ENCODE measurements around the gene CPLX1.
"Not testable (repeated sequence)": the region's sequence is repeated elsewhere in the genome, so short reads cannot be mapped to it uniquely, and the experiment has no call there.

CPLX1 gene

DNA sequence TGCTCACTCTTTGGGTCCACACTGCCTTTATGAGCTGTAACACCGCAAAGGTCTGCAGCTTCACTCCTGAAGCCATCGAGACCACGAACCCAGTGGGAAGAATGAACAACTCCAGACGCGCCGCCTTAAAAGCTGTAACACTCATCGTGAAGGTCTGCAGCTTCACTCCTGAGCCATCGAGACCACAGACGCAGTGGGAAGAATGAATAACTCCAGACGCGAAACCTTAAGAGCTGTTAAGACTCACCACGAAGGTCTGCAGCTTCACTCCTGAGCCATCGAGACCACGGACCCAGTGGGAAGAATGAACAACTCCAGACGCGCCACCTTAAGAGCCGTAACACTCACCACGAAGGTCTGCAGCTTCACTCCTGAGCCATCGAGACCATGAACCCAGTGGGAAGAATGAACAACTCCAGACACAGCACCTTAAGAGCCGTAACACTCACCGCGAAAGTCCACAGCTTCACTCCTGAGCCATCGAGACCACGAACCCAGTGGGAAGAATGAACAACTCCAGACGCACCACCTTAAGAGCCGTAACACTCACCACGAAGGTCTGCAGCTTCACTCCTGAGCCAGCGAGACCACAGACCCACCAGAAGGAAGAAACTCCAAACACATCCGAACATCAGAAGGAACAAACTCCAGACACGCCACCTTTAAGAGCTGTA is 51.4 kb downstream of the CPLX1 start:
- not testable (repeated sequence) for DNase-seq

DNA sequence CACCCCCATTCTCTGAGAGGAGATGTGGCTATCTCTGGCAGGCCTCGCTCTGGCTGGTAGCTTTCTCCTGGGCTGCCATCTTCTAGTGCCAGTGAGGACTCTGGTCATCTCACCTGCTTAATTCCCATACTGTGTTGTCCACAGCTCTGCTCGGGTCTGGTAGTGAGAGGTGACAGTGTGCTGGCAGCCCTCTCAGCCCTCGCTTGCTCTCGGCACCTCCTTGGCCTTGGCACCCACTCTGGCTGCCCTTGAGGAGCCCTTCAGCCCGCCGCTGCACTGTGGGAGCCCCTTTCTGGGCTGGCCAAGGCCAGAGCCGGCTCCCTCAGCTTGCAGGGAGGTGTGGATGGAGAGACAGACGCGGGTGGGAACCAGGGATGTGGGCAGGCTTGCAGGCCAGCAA is 52.7 kb downstream of the CPLX1 start:
- no peak for DNase-seq

DNA sequence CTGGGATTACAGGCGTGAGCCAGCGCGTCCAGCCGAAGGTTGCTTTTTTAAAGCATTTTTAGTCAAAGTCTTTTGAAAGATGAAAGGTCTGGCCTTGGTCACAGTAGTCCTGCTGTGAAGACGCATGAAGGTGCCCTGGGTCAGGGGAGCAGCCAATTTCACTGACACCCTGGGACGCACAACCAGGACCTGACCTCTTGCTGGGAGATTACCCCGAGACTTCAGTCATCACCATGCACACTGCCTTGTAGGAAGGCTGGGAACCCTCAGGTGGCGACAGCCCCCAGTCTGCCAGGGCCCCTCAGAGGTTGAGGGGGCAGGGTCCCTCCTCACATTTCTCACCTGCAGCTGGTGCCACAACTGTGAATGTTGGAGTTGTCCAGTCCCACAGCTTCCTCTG is 53.2 kb downstream of the CPLX1 start:
- no peak for DNase-seq

DNA sequence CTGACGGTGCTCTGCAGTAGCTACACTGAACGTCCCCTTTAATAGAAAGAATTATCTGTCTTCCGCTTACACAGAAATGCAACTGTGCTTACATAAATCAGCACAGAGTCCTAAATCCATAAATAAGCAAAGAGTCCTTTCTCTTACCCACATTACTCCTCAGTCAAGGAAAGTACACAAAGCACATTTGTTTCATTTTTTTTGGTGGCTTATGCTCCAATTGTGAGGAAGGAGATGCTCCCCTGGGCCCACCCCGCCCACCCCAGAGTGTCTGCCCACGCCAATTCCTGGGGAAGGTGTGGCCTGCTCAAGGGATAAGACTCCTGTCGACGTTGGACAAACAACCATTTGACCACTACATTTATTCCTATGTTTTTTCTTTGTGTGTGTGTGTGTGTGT is 53.8 kb downstream of the CPLX1 start:
- no peak for DNase-seq

DNA sequence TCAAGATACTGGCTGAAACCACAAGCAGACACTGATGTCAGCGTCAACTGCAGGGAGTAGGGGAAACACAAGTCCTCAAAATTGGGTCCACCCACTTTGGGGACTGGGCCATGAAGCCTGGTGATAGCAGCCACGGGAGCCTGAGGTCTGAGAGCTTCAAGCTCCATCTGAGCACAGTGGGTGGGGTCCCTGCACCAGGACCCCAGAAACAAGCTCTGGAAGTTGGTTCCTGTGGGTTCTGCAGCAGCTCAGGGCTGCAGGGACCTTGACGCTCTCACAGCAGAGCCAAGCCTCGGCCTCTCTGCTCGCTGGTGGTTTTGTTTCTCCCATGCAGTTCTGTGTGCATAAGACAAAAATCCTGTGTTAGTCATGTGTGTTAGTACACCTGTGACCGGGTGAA is 54.5 kb downstream of the CPLX1 start:
- DNase-seq: no peak

DNA sequence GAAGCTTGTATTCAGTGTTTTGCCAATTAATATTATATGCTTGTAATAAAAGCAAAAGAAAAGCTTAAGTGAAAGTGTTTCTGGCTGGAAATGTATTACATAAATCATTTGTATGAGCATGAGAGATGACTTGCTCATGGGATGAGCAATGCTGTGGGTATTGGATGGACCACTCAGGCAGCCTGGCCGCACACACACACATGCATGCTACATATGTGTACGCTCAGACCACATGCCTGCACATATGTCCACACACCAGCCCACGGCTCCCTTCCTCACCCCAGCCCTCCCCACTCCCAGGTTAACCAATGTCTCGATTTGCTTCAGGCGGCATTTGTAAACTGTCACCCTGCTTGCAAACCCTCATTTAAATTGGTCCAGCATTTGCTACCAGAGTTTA is 55.9 kb downstream of the CPLX1 start:
- no peak for DNase-seq

DNA sequence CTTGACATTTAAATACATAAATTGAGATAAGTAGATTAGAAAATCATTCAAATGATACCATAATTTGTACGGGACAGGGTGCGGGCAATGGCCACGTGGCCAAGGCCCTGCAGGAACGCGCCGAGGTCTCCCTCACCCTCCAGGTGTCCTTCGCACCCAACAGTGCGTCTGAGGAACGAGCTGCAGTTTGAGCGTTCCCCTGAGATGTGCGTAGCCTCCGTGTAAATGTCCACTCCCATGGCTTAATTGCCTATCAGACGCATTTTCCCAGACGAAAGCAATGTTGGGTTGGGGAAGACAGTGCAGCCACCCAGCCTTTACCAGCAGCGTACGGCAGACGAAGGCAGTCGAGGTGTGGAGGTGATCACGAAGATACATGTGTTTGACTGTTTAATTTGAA is 56.4 kb downstream of the CPLX1 start:
- no peak for DNase-seq

GRCh38 chr4:768995-769394 is 56.9 kb downstream of the CPLX1 start:
- no peak for DNase-seq

GRCh38 chr4:768076-768475 is 57.9 kb downstream of the CPLX1 start:
- DNase-seq: no peak

DNA sequence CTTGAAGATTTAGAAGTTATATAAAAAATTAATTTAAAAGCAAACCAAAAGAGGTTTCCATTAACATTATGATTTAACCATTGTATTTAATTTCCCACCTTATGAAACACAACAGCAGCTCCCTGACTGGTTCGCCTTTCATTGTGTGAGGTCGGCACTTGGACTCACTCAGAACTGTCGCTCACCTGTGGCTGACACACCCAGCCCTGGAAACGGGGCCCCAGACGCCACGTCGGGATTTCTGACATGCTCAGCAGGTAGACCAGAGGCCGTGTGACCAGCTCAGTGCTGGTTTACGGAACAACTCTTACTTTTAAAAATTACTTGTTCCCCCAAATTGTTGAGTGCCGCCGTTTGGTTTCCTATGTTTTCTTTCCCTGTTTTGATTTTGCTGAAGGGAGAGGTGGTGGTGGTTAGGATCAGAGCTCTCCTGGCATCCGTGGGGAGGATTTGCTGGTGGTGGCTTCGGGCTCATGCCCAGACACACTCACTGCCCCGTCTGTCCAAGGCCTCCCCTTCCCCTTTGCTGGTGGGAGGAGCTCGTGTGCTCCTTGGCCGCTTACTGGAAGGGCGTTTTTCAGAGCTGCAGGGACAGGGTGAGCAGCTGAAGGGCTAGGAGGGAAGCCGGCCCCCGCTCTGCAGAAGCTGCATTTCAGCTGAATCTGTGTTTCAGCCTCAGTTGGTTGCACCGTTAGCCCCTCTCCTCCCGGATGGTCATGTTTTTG is 59.2 kb downstream of the CPLX1 start:
- no peak for DNase-seq

DNA sequence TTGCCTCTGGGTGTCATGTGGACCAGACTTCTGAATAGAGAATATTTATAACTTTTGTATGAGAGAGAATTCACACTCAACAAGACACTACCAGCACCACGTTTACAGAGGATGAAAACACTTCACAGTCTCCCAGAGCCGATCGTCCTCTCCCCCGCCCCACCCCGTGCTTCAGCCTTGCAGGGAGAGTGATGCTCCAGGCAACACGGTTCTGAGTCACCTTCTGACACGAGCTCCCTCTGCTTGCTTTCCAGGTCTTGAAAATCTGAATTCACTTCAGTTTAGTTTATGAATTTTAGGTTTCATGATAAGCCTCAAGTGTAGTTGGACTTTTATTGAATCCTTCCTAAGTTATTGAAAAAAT is 59.8 kb downstream of the CPLX1 start:
- no peak for DNase-seq

DNA sequence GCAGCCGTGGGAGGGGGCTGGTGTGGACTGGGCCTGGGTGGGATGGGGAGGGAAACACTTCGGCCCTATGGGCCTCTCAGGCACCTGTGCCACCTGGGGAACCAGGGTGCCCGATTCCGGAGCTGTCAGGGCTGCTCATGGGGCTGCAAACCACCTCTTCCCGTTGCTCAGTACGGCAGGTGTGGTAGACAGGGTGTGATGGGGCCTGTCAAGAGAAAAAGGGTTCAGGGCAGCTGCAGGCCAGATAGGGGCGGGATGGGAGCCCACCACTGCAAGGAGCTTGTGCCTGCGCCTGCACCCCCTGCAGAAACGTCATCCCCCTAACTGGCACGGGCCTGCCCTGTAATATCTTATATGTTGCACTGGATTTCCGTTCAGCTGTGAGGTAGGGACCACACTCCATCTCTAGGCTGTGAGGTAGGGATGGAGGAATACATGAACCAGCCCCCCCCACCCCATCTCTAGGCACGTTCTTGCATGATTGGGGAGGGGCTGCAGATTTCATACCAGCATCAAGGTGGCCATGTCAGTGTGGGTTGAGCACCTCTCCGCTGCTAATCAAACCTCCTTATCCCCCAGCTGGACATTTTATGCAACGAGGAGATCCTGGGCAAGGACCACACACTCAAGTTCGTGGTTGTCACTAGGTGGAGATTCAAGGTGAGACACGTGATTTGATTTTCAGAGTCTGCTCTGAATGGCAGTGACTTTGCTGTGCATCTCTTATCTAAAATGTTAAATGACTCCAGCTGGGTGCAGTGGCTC is 61.3 kb downstream of the CPLX1 start:
- DNase-seq: no peak

DNA sequence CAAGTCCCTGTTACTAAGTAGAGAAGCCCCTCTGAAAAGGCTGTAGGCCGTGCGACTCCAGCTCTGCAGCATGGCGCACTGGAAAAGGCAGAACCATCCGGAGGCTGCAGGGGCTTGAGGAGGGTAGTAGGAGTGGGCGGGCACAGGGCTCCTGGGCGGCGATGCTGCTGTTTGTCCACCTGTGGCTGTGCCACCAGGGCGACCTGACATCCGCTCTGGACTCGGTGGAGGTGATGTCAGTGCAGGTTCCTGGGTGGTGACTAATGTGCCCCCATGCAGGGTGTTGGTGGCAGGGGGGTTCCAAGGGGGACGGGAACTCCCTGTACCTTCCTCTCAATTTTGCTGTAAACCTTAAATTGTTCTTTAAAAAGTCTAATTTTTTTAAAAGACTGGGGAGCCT is 62.0 kb downstream of the CPLX1 start:
- DNase-seq: no peak

GRCh38 chr4:763191-763810 is 62.6 kb downstream of the CPLX1 start:
- DNase-seq: no peak

- no peak for DNase-seq
Observed at GRCh38 chr4:762211-763190, 63.4 kb downstream of the CPLX1 start.

DNA sequence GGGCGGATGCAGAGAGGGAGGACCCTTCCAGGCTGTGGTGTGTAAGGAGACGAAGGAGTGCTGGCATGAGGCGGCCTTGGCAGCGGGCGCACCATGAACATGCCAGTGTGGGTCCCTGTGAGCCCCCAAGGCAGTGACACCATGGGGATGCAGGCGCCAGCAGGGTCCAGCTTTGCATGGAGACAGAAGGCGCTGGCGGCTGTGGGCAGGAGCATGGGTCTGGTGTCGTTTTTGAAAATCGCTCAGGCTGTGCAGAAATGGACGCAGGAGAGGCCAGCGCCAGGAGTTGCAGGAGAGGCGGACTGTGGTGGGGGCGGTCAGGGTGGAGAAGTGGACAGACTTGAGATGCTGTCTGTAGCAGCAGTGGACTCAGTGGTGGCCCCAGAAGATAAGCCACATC is 64.2 kb downstream of the CPLX1 start:
- DNase-seq: no peak

DNA sequence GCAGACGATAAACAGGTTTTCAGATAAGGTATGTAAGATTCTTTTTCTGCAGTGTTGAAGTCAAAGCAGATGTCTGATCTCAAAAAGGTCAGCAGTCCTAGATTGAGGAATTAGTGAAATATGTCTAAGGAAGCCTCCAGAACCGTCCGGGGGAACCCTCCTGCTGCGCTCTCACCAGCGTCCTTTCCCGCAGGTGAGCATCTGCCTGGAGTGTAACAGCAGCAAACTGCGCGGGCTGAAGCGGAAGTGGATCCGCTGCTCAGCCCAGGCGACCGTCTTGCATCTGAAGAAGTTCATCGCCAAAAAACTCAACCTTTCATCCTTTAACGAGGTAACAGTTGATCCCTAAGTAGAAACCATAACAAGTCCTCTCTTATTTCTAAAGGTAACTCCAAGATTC is 64.8 kb downstream of the CPLX1 start:
- DNase-seq: no peak

- DNase-seq: no peak
Observed at GRCh38 chr4:760616-761015, 65.3 kb downstream of the CPLX1 start.

- not testable (repeated sequence) for DNase-seq
Observed at GRCh38 chr4:759810-760209, 66.1 kb downstream of the CPLX1 start.

- no peak for DNase-seq
Observed at GRCh38 chr4:757111-757510, 68.8 kb downstream of the CPLX1 start.

- DNase-seq: no peak
Observed at GRCh38 chr4:754221-755120, 71.5 kb downstream of the CPLX1 start.
